DMS79 (cell line): Measurements from ENCODE around the gene MYO16.
"Not testable (repeated sequence)": the region's sequence is repeated elsewhere in the genome, so short reads cannot be mapped to it uniquely, and the experiment has no call there.

Experiments used
- DNase-seq: peaks from one replicate; lab custom pipeline; 2025; lab: John Stamatoyannopoulos, UW

Gene MYO16

GRCh38 chr13:108742701-108743451 lies 113.5 kb downstream of the MYO16 start:
- DNase-seq = no peak

- DNase-seq = no peak
Observed at GRCh38 chr13:108743522-108743921, 114.1 kb downstream of the MYO16 start.

DNA sequence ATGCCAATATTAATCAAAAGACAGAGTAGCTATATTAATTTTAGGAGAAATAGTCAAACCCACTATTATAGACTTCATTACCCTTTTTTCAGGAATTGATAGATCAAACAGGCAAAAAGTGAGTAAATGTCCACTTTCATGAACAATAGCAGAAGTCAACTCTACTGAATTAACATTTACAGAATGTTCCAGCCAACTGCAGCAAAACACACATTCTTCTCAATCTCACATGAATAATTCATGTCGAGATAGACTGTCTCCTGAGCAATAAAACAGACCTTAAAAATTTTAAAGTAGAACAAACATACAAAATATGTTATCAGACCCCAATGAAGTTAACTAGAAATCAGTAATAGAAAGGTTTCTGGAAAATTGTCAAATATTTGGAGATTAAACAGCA lies 118.4 kb downstream of the MYO16 start:
- DNase-seq = no peak

DNA sequence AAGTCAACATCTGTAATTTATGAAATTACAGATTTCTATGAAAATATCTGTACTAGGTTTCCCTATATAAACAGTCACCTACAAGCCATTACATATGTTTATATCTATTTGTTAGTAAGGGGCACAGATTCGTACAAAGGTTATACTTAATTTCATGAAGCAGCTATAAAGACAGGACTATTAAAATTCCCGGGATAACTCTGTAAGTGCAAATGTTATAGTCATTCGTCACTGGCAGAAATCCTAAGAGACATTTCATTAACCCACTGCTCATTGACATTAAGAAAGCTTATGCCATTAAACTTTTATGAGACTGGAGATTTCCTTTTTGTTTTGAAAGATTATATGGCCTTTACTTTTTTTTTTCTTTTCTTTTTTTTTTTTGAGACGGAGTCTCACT lies 122.9 kb downstream of the MYO16 start:
- DNase-seq = no peak

DNA sequence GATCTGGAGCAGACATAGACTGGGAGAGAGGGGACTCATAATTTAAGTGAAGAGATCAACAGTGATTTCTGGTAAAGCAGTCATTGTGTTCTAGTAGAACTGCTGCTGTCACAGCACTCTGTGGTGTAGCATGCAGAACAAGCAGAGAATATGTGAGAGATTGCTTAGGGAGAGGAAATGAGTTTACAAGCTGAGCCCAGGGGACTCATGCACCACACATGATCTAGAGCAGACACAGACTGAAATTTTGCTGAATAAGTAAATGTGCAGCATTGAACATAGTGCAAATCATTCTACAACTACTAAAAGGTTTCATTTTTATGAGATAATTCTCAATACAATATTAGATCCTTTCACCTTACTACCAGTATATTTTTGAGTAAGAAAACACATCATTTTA lies 125.7 kb downstream of the MYO16 start:
- DNase-seq = no peak

DNA sequence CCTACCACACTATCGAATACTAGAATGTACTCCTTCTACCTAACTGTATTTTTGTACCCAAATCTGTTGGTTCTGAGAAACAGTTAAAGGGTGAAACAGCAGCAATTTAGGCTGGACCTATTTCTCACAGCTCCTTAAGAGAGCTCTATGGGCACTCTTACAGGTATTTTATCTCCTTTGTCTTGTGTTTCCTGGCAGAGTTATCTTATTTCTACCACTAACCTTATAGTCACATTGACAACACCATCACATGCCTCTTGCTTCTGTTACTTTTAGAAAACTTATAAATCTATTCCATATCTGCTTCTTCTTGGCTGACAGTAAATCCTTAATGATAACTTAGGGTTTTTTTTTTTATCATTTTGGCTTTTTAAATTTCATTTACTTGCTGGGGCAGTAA lies 130.7 kb downstream of the MYO16 start:
- no peak for DNase-seq

DNA sequence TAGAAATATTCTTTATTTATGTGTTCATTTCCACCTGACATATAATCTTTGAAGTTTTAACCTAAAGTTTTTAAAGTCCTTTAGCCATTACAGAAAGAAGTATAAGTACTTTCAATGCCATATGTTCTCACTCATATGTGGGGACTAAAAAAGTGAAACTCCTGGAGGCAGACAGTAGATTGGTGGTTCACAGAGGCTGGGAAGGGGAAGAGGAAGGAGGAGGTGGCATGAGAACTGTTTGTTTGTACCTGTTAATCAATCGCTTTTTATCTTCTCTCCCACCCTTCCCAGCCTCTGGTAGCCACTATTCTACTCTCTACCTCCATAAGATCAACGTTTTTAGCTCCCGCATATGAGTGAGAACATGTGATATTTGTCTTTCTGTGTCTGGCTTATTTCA lies 131.1 kb downstream of the MYO16 start:
- no peak for DNase-seq

- no peak for DNase-seq
Observed at GRCh38 chr13:108768035-108768434, 138.6 kb downstream of the MYO16 start.

DNA sequence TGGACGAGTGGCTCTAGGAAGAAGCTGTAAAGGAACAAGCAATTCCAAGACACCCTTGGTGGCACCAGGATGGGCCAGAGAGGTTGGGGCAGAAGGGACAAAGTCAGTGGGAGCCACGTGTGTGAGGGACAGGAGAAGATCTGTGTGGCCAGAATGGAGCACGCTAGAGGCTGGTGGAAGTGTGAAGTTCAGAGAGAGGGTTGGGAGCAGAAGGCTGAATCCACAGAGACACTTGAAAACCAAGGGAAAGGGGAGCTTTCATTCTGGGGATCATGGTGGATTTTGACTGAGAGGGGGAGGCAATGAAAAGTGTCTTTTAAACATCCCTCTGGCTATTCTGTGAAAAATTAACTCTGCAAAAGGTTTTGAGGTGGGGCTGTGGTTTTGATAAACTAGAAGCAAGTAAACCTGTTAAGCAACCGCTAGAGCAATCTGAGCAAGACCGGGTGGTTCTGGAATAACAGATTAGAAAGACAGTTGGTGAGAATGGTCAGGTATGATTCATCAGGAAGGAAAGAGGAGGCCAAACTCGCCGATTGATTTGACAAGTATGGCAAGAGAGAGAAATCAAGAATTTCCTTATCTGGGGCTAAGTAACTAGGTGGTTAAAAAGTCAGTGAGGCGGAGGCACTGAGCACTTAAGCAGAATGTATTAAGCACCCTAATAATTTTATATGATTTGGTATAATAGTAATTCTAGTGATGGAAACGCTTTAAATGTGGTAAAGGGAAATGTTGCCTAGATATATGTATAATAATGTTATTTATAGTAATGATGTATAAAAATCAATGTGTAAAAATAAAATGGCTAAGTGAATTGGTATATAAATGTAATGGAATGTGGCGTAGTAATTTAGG lies 140.0 kb downstream of the MYO16 start:
- DNase-seq = no peak

- DNase-seq = no peak
Observed at GRCh38 chr13:108775597-108775996, 146.2 kb downstream of the MYO16 start.

DNA sequence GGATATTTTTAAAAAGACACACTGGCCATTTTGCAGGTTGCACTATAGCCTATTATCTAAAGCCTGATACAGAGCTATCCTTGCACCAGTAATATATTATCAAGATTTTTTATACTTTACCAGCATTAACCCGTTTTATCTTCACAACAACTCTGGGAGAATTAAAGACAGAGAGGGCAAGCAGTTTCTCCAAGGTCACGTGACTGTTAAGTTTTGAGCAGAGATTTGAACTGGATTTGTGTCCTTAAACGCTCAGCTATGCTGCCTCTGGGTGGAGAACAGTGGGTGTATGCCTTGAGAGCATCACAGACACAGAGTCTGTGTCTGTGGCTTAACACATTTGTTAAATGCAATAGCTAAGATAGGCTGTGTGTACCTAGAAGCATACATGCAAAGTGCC lies 147.2 kb downstream of the MYO16 start:
- DNase-seq = no peak

DNA sequence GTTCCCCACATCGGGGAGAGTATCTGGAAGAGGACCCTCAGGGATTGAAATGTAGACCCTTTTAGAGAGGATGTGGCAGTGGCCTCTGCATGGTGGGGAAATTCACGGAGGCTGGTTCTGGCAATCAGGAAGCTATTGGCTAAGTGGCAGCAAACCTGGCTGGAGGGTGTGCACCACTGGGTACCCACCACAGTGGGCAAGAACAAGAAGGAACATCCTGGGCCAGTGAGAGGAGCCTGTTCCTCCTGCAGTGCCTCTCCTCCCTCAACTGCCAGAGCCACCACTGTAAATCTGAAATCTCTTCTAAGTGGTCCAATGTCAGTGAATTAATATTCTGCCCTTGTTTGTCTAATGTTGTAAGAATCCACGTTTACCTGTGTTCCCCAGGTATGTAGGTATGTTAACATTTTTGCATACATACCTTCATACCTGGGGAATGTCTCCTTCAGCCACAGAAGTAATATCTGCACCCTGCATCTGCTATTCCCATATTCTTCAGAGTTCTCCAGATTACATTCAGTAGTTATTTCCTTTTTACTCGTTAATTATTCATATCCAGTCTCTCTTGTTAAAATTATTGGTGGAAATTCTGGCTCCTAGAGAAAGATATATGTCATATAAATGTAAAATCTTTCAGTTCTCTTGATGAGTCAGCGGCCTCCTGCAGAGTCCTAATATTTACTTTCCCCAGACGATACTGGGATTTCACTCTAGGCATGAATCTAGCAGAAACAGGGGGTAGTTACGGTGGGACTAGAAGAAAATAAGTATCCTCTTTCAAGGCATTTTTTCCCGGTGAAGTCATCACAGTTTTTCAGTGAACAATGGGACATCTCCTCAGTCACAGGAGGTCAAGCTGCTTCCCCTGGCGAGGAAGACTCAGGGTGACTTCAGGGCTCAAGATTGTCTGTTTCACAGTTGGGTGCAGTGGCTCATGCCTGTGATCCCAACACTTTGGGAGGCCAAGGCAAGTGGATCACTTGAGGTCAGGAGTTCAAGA lies 148.3 kb downstream of the MYO16 start:
- DNase-seq = no peak

DNA sequence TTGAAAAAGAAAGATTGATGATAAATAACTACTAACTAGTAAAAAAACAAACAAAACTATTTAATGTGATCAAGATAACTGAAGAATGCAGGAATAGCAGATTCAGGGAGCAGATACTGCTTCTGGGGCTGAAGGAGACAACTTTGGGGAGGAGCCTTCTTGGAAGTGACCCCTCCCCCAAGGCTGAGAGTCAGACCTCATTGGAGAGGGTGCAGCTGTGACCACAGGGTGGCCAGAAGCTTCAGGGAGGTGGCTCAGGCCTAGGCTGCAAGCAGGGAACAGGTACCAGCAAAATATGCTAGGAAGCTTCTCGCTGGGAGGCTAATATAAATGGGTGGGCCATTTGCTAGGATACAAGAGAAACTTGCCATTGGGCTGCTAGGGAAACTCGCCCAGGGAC lies 149.9 kb downstream of the MYO16 start:
- no peak for DNase-seq

GRCh38 chr13:108780706-108781105 lies 151.3 kb downstream of the MYO16 start:
- no peak for DNase-seq

- no peak for DNase-seq
Observed at GRCh38 chr13:108781312-108781711, 151.9 kb downstream of the MYO16 start.

- DNase-seq = not testable (repeated sequence)
Observed at GRCh38 chr13:108782480-108782879, 153.1 kb downstream of the MYO16 start.

- DNase-seq = no peak
Observed at GRCh38 chr13:108785844-108786243, 156.4 kb downstream of the MYO16 start.

GRCh38 chr13:108786456-108787200 lies 157.2 kb downstream of the MYO16 start:
- no peak for DNase-seq

DNA sequence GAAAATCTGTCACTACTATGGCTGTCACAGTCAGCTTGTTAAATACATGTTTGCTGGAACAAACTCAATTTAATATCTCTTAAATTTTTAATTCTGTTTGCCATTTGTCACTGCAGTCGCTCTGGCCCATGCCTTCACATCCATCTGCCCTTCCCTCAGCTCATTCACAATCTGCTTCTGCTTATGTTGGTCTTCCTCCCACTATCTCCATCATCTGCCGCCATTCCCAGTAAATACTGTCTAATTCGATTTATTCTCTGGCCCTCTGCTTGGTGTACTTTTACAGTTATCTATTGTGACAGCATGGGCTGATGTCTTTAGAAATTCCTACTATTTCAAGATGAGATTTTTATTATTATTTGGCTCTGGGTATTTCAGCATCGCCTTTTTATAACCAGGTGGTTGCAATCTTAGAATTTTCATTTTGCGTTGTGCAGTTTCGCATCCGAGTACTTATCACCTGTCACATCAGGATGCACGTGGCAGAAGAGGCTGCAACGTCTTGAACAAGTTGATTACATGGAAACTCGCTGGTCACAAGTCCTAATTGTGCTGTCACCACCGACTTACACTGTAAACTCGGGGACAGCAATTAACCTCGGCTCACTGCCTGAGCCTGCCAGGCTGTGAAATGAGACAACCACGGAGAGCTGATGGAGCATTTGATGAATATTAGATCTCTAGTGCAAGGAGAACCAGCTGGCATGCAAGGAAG lies 158.4 kb downstream of the MYO16 start:
- DNase-seq = no peak

GRCh38 chr13:108789476-108789875 lies 160.1 kb downstream of the MYO16 start:
- no peak for DNase-seq

DNA sequence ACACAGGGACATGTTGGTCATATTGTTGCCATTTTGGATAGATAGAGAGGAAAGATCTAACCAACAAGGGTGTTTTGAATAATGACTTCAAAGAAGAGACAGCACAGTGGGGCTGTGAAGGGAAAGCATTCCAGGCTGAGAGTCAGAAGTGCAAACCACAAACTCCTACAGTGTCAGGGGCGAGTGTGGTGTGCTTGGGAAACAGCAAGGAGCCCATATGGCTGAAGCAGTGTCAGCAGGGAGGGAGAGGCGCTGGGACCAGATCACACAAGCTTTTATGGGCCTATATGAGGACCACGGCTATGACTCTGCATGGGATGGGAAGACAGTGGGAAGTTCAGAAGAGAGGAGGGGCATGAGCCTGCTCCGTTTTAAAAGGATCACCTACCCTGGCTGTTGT lies 166.4 kb downstream of the MYO16 start:
- DNase-seq = no peak
